HG03025 (cell line): Measurements from ENCODE around the gene RPL37.
A peak's percentile ranks its signal among the peaks of the same experiment; 100 is the strongest.
"Not testable (repeated sequence)": the region's sequence is repeated elsewhere in the genome, so short reads cannot be mapped to it uniquely, and the experiment has no call there.

ENCODE experiments used
- ATAC-seq: cut with Tn5 transposase; IDR thresholded peaks from one replicate; pipeline ENCODE4 v1.9.1; 2021; ENCODE audit warnings: mild to moderate bottlenecking, moderate library complexity; ENCODE audit not compliant: unreplicated experiment, low FRiP score

Gene RPL37

GRCh38 chr5:40834849-40835787, at the start of gene RPL37:
Gene RPL37 (minus strand): TSS chr5:40835222. CDS start chr5:40835185, 37 bp downstream.
- peak; percentile 97 for ATAC-seq

DNA sequence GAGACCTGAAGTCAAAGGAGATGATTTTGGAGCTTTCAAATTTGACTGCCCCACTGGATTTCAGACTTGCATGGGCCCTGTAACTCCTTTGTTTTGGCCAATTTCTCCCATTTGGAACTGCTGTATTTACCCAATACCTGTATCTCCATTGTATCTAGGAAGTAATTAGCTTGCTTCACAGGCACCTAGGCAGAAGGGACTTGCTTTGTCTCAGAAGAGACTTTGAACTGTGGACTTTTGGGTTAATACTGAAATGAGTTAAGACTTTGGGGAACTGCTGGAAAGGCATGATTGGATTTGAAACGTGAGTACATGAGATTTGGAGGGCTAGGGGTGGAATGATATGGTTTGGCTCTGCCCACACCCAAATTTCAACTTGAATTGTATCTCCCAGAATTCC, 48.0 kb upstream of the RPL37 start:
- ATAC-seq, result not testable (repeated sequence)

GRCh38 chr5:40882291-40882690, 47.3 kb upstream of the RPL37 start:
- no peak for ATAC-seq

DNA sequence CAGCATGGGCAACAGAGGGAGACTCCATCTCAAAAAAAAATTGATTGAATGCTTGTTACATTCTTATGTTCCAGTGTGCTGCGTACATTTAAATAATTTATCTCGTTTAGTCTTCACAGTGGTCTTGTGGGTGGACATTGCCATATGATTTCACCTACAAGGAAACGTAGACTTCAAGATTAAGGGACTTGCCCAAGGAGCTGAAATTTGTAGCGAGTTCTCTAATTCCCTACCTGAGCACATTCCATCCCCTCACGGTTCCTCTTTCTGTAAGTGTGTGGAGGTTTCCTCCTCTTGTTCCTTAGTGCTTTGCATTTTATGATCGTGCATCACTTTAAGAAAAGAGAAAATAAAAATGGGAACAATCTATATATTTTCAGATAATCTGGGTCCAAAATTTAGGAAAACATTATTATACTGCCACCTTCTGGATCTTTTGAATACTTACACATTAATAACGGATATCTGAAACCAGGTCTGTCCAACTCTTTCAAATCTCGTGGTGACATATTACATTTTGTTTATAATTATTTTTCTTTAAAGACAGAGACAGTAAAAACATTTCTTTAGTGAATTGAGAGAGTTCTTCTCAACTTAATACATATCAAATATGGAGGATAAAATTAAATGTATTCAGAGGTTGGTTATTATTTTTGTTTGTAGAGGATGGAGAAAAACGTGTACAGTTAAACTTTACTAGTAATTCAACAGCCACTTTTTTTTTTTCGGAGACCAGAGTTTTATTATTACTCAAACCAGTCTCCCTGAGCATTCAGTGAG, 44.3 kb upstream of the RPL37 start:
- no peak for ATAC-seq

DNA sequence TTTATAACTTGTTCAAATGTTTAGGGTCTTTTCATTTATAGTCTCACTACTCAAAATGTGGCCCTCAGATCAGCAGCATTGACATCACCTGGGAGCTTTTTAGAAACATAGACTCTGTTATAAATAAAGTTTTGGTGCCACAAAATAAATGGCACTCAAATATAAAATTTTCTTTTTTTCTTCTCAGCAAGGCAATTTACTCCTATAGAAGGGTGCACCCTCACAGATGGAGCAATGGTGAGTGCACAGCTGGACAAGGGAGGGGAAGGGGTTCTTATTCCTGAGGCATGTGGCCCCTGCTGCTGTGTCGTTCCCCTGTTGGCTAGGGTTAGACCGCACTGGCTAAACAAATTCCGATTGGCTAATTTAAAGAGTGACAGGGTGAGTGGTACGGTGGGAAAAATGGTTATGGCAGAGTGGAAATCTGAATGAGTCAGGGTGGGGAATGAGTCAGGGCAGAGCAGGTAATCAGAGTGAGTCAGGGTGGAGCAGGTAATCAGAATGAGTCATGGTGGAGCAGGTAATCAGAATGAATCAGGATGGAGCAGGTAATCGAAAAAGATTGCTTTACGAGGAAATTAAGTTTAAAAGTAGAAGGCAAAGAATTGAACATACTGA, 42.5 kb upstream of the RPL37 start:
- no peak for ATAC-seq

DNA sequence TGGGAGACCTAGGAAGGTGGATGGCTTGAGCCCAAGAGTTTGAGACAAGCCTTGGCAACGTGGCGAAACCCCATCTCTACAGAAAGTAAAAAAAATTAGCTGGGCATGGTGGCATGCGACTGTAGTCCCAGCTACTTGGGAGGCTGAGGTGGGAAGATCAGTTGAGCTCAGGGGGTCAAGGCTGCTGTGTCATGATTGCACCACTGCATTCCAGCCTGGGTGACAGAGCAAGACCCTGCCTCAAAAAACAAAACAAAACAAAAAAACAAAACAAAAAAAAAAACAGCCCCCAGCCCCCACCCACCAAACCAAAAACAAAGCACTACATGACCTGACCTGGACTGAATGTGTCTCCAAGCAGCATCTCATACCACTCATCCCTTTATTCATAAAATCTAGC, 40.9 kb upstream of the RPL37 start:
- no peak for ATAC-seq

DNA sequence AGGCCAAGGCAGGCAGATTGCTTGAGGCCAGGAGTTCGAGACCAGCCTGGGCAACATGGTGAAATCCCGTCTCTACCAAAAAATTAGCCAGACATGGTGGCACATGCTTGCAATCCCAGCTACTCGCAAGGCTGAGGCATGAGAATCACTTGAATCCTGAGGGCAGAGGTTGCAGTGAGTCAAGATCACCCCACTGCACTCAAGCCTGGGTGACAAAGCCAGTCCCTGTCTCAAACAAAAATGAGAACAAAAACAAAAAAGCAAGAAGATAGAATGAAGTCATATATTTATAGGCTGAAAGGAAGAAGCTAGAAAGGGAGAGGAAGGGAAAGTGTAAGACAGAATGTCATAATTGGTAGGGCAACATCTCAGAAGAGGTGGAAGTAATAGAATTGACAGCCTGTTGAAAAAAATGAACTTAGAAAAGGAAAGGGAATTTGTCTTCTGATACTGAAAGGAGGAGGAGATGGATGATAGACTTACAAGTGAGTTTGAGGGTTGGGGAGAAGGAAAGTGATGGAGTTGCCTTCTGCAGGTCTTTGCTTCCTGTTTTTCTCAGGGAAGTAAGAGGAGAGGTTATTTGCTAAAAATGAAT, 38.4 kb upstream of the RPL37 start:
- no peak for ATAC-seq

GRCh38 chr5:40872253-40872652, 37.2 kb upstream of the RPL37 start:
- not testable (repeated sequence) for ATAC-seq

- no peak for ATAC-seq
Observed at GRCh38 chr5:40871177-40871576, 36.2 kb upstream of the RPL37 start.

- no peak for ATAC-seq
Observed at GRCh38 chr5:40869384-40869783, 34.4 kb upstream of the RPL37 start.

GRCh38 chr5:40866844-40867243, 31.8 kb upstream of the RPL37 start:
- ATAC-seq, result no peak

- ATAC-seq, result not testable (repeated sequence)
Observed at GRCh38 chr5:40865004-40865403, 30.0 kb upstream of the RPL37 start.

- ATAC-seq, result no peak
Observed at GRCh38 chr5:40860711-40861110, 25.7 kb upstream of the RPL37 start.

DNA sequence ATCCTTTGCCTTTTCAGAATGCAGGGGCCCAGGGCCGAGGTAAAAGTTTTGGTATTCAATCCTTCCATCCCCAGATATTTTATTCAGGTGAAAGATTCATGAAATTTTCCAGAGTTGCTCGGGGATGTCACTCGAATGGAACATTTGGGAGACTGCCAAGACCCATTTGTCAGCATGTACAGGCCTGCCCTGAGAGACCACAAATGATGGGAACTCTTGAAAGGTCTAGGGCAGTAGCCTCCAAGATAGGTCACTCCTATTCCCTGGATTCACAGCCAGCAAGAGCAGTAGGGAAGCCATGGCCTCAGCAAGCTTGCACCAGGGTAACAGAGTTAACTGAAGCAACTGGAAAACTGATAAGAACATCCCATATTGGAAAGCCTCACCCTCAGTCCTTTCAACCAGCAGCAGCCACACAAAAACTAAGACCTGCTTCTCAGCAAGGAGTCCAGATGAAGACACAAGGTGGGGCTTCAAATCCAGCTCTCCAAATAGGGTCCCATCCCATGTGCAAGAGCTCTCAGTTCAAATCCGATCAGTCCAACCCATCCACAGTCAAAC, 18.7 kb upstream of the RPL37 start:
- no peak for ATAC-seq

- ATAC-seq, result no peak
Observed at GRCh38 chr5:40847525-40847924, 12.5 kb upstream of the RPL37 start.

DNA sequence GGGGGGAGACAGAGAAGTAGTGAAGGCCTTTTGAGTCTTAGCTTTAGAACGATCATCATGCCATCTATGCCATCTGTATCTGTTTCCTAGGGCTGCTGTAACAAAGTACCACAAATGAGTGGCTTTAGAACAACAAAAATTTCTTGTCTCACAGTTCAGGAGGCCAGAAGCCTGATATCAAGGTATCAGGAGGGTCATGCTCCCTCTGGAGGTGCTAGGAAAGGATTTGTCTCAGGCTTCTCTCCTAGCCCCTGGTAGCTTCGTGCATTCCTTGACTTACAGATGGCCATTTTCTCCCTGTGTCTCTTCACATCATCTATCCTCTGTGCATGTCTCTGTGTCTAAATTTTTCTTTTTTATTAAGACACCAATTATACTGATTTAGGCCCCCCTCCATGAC, 11.3 kb upstream of the RPL37 start:
- no peak for ATAC-seq

GRCh38 chr5:40844565-40844964, 9.5 kb upstream of the RPL37 start:
- no peak for ATAC-seq

- no peak for ATAC-seq
Observed at GRCh38 chr5:40842351-40842750, 7.3 kb upstream of the RPL37 start.

GRCh38 chr5:40841068-40841805, 6.2 kb upstream of the RPL37 start, which contains the start of gene CARD6:
Gene CARD6 (plus strand): TSS chr5:40841367. CDS start chr5:40841383, 16 bp downstream.
- no peak for ATAC-seq

- no peak for ATAC-seq
Observed at GRCh38 chr5:40838086-40838485, 3.1 kb upstream of the RPL37 start.
